Keratinocyte (primary cell): ENCODE results near the gene OLIG3. TPM values are rescaled to one million over a fixed set of nuclear protein-coding genes. Genes with fewer than 3 reads are reported as not detected.

Experiments used
- DNase-seq: peaks from one replicate; pipeline ENCODE4 v3.0.0-alpha.2; 2011; ENCODE audit warnings: low read depth, missing footprints, low spot score
- FAIRE-seq: peaks from 2 replicates; lab custom pipeline; 2011; peaks lifted over from hg19 to GRCh38; lab: Jason Lieb, UNC
- H2AFZ ChIP-seq: 2 replicates; pipeline ENCODE4 v1.6.0; 2012; ENCODE audit warnings: low read length, control low read depth, inconsistent platforms; ENCODE audit not compliant: control insufficient read depth
- H3K27ac ChIP-seq: 2 replicates; pipeline ENCODE4 v1.5.1; 2011; ENCODE audit warnings: low read length; ENCODE audit not compliant: control insufficient read depth, insufficient read depth
- H3K27me3 ChIP-seq: 3 replicates; pipeline ENCODE4 v1.6.0; 2011; ENCODE audit warnings: low read length; ENCODE audit not compliant: control insufficient read depth, insufficient read depth; ENCODE audit errors: extremely low read depth
- H3K36me3 ChIP-seq, 2 experiments: 2 replicates in 1 of 2; 3 replicates in 1 of 2; pipeline ENCODE4 v1.5.1; 2011; ENCODE audit warnings: low read length in 2 of 2, mild to moderate bottlenecking in 1 of 2; ENCODE audit not compliant: control insufficient read depth in 2 of 2, insufficient read depth in 2 of 2; ENCODE audit errors: extremely low read depth in 1 of 2
- H3K4me1 ChIP-seq: 3 replicates; pipeline ENCODE4 v1.5.1; 2011; ENCODE audit warnings: low read length; ENCODE audit not compliant: control insufficient read depth, insufficient read depth; ENCODE audit errors: extremely low read depth
- H3K4me2 ChIP-seq: 3 replicates; pipeline ENCODE4 v1.6.0; 2011; ENCODE audit warnings: low read depth, low read length; ENCODE audit not compliant: control insufficient read depth, insufficient read depth; ENCODE audit errors: extremely low read depth
- H3K4me3 ChIP-seq, 3 experiments: fragments of 200-600 bp in 1 of 3; sonication (generic) in 1 of 3; 2 replicates in 2 of 3; 3 replicates in 1 of 3; pipeline ENCODE4 v1.5.1; 2011 to 2016; ENCODE audit warnings: low read length in 3 of 3, mild to moderate bottlenecking in 3 of 3, control low read depth in 2 of 3, inconsistent platforms in 1 of 3, low read depth in 1 of 3, mixed read lengths in 1 of 3, mixed run types in 1 of 3, moderate library complexity in 1 of 3; ENCODE audit not compliant: control insufficient read depth in 2 of 3, insufficient read depth in 2 of 3; ENCODE audit errors: extremely low read depth in 1 of 3
- H3K79me2 ChIP-seq: 2 replicates; pipeline ENCODE4 v1.6.0; 2012; ENCODE audit warnings: low read length; ENCODE audit not compliant: control insufficient read depth, insufficient read depth
- H3K9ac ChIP-seq: 3 replicates; pipeline ENCODE4 v1.6.0; 2011; ENCODE audit warnings: low read length; ENCODE audit not compliant: control insufficient read depth, insufficient read depth; ENCODE audit errors: extremely low read depth
- H3K9me1 ChIP-seq: 3 replicates; pipeline ENCODE4 v1.6.0; 2011; ENCODE audit warnings: low read length; ENCODE audit not compliant: control insufficient read depth, insufficient read depth; ENCODE audit errors: extremely low read depth
- H3K9me3 ChIP-seq: 2 replicates; pipeline ENCODE4 v1.5.1; 2012; ENCODE audit warnings: low read depth, low read length; ENCODE audit not compliant: control insufficient read depth
- H4K20me1 ChIP-seq: 3 replicates; pipeline ENCODE4 v1.6.0; 2011; ENCODE audit warnings: low read length; ENCODE audit not compliant: control insufficient read depth, insufficient read depth; ENCODE audit errors: extremely low read depth
- EZH2 ChIP-seq: IDR thresholded peaks from one replicate; pipeline ENCODE4 v1.6.1; 2012; ENCODE audit warnings: inconsistent platforms, mild to moderate bottlenecking, low read length, moderate library complexity
- dilution Hi-C: fragments of 300-500 bp; cut with MboI; formaldehyde crosslinking; loops from one replicate; pipeline ENCODE4 v1.7.0; 2020; ENCODE audit warnings: low sequenced_read_pairs; ENCODE audit not compliant: extremely low pct_ligation_motif_present
- polyA plus RNA-seq, 5 experiments: library from polyadenylated mRNA; depleted of rRNA in 3 of 5; stranded (reverse) in 3 of 5; stranded (forward) in 1 of 5; unstranded in 1 of 5; fragments of >200 nt; gene quantifications; 1 replicate in 1 of 5; 2 replicates in 3 of 5; 3 replicates in 1 of 5; pipeline versions ENCODE4 v1.2.1 to v1.2.3, GENCODE V29; 2011 to 2012; ENCODE audit warnings: missing spikeins in 2 of 5, low read depth in 1 of 5, low replicate concordance in 1 of 5
- TF ChIP-seq, protein P1 (sequence below), 3 experiments: IDR thresholded peaks in 1 of 3; conservative IDR thresholded peaks in 1 of 3; optimal IDR thresholded peaks in 1 of 3; 2 replicates in 2 of 3; 3 replicates in 1 of 3; pipeline versions ENCODE3 to v1.5.1; 2011; ENCODE audit warnings: low read length in 3 of 3, mild to moderate bottlenecking in 3 of 3, moderate library complexity in 2 of 3, control low read depth in 1 of 3, inconsistent platforms in 1 of 3; ENCODE audit not compliant: insufficient read depth in 2 of 3; ENCODE audit errors: extremely low read depth in 1 of 3

Gene OLIG3
- polyA plus RNA-seq, 1 donor (not counting 4 experiments of a cell fraction or from before 2014, with no cell fraction given), result not detected

DNA sequence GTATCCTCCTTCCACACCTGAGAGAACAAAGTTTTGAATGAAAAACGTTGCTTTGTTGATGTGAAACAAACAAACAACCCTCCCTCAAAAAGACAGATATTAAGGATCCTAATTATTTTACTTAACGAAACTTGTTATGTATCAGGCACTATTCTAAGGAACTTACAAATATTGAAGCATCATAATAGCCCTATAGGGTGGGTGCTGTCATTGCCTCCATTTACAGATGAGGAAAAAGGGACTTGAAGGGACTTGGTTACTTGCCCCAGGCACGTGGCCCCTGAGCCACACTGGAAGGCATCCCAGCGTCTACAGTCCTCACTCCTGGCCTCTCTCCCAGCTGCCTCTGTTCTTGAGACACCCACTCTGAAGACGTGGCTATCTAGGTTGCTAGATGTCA, 20.2 kb upstream of the OLIG3 start:
- DNase-seq, result no peak
- H3K27ac ChIP-seq, result no peak overlapping the region
- no peak overlapping the region for H3K4me2 ChIP-seq
- TF ChIP-seq, protein P1, sequence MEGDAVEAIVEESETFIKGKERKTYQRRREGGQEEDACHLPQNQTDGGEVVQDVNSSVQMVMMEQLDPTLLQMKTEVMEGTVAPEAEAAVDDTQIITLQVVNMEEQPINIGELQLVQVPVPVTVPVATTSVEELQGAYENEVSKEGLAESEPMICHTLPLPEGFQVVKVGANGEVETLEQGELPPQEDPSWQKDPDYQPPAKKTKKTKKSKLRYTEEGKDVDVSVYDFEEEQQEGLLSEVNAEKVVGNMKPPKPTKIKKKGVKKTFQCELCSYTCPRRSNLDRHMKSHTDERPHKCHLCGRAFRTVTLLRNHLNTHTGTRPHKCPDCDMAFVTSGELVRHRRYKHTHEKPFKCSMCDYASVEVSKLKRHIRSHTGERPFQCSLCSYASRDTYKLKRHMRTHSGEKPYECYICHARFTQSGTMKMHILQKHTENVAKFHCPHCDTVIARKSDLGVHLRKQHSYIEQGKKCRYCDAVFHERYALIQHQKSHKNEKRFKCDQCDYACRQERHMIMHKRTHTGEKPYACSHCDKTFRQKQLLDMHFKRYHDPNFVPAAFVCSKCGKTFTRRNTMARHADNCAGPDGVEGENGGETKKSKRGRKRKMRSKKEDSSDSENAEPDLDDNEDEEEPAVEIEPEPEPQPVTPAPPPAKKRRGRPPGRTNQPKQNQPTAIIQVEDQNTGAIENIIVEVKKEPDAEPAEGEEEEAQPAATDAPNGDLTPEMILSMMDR (optimal IDR thresholded peaks at IDR 0.05 in 1 of 3, IDR thresholded peaks at IDR 0.05 in 1 of 3, conservative IDR thresholded peaks at IDR 0.05 in 1 of 3; ENCODE audit: extremely low read depth in 1 of 3, insufficient read depth in 2 of 3, low read length in 3 of 3), result no peak
- TF ChIP-seq EZH2, result no peak
- no peaks in the 10 kb centered on the region for H3K79me2 ChIP-seq
- H3K9ac ChIP-seq, result no peak overlapping the region
- H3K4me1 ChIP-seq, result no peaks in the 10 kb centered on the region
- peaks cover 50% of the 10 kb centered on the region for H3K27me3 ChIP-seq
- no peaks in the 10 kb centered on the region for H3K9me3 ChIP-seq
- dilution Hi-C loops, result no loop called here
- no peak overlapping the region for H3K4me3 ChIP-seq
- H2AFZ ChIP-seq, result no peak overlapping the region
- H3K9me1 ChIP-seq, result no peaks in the 10 kb centered on the region
- FAIRE-seq, result no peak
- H4K20me1 ChIP-seq, result no peaks in the 10 kb centered on the region
- H3K36me3 ChIP-seq, result no peaks in the 10 kb centered on the region

DNA sequence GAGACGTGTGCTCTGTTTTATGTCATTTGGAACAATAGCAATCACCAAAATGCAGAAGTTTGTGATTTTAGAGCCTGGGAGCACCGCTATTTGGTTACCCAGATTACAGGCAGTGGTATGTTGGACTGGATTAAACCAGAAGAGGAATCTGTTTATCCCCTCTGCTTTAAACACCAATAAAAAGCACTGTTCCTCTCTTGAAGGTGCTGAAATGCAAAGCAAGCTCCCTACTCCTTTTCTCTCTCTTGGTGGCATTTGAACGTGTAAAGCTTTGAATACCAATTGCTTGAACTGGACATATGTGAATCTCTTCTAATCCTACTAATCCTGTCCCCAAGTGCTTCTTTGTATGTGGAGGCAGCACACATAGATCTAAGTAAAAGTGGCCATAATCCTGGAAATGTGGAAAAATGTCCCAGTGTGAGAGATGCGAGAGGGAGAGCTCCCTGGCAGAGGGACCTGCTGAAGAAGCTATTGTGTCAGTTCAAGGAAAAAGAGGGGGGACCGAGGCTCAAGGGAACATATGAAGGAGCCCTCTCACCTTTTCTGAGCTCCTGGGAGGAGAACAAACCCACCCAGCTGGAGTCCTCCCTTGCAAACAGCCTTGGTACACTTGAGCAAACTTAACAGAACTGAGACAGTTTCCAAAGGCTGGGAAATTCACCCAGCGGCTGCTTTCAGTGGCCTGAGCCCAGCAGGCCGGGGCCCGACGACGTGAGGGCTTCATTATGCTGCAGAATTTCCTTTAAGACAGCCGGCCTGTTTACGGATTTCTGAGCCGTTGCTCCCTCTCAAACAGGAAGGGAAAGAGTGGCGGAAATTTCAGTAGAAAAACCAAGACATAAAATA, 18.8 kb upstream of the OLIG3 start:
- peaks cover 45% of the 10 kb centered on the region for H3K27me3 ChIP-seq
- no peak for TF ChIP-seq EZH2
- TF ChIP-seq, protein P1 (optimal IDR thresholded peaks at IDR 0.05 in 1 of 3, IDR thresholded peaks at IDR 0.05 in 1 of 3, conservative IDR thresholded peaks at IDR 0.05 in 1 of 3; ENCODE audit: extremely low read depth in 1 of 3, insufficient read depth in 2 of 3, low read length in 3 of 3), result no peak
- no peak for FAIRE-seq

More for the DNA sequence above, 18.8 kb upstream of the OLIG3 start:
- H3K9me3 ChIP-seq, result no peaks in the 10 kb centered on the region
- H3K36me3 ChIP-seq, result no peaks in the 10 kb centered on the region
- DNase-seq, result no peak
- no peaks in the 10 kb centered on the region for H3K4me1 ChIP-seq
- H3K4me3 ChIP-seq, result no peak overlapping the region
- H3K9ac ChIP-seq, result no peak overlapping the region
- no peak overlapping the region for H3K4me2 ChIP-seq
- H4K20me1 ChIP-seq, result no peaks in the 10 kb centered on the region
- H2AFZ ChIP-seq, result no peak overlapping the region
- dilution Hi-C loops, result no loop called here
- H3K27ac ChIP-seq, result no peak overlapping the region
- no peaks in the 10 kb centered on the region for H3K9me1 ChIP-seq
- no peaks in the 10 kb centered on the region for H3K79me2 ChIP-seq
